Measurements from ENCODE around the gene EGR2. TPM values are rescaled to one million over a fixed set of nuclear protein-coding genes. Genes with fewer than 3 reads are reported as not detected.

EGR2 gene
- total RNA-seq, 1 donor from 2014 or later = 3.7 TPM

DNA sequence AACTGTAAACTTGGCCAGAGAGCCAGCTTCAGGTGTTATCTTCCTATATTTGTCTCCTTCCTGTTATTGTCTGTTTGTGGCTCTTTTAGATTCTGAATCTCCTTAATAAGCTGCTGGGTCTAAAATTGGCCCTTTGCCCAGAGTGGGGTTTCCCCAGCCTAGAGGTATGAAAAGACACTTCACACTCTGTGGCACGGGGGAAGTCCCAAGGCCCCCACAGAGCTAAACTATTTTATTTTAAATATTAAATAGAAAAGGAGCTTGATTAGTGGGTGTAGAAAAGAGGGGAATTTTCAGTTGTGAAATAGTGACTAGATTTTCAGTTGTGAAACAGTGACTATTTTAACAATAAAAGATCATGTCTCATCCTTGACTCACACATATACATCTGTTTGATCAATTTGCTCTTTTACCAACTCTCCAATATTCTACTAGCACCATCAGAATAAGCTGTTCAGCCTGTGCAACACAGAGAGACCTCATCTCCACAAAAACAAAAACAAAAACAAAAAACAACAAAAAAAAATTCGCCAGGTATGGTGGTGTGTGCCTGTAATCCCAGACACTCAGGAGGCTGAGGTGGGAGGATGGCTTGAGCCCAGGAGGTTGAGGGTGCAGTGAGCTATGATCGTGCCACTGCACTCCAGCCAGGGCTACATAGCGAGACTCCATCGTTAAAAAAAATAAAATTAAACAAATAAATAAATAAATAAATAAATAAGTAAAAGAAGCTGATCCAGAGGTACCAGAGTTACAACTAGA, 36.5 kb downstream of the EGR2 start:
- Histone ChIP-seq H3K9me3 (ENCODE audit: control insufficient read depth in 3 of 3, low read length in 3 of 3) (no peaks in the 10 kb centered on the region), H3K9ac (ENCODE audit: low read depth in 1 of 3, low read length in 3 of 3) (no peak overlapping the region), H3K36me3 (ENCODE audit: control insufficient read depth in 3 of 3, insufficient read depth in 3 of 3, low read length in 3 of 3) (no peaks in the 10 kb centered on the region), H3K4me3 (ENCODE audit: low read length in 3 of 3) (no peak overlapping the region), H3K27ac (ENCODE audit: low read depth, low read length) (no peak overlapping the region), H3K27me3 (ENCODE audit: control insufficient read depth in 3 of 3, insufficient read depth in 3 of 3, low read length in 3 of 3) (no peaks in the 10 kb centered on the region), H3K4me1 (ENCODE audit: control insufficient read depth in 3 of 3, insufficient read depth in 3 of 3, low read length in 3 of 3) (no peaks in the 10 kb centered on the region)

DNA sequence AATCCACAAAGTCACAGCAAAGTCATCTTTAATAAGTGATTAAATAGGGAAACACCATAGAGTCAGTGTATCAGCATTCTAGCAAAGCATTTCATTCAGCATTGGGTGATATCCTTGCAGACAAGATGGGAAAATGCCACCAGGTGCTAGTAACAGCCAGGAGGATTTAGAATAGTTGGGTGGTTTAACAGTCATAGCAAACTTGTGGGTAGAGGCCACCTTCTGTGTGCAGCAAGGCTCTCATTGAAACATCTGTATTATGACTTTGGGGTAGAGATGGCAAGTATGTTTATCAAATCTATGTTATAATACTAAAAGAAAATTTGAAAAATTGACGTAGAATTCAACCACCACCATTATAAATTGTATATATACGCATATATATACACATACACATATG, 38.0 kb downstream of the EGR2 start:
- H3K4me3 ChIP-seq (ENCODE audit: low read length in 3 of 3) = no peak overlapping the region
- H3K27me3 ChIP-seq (ENCODE audit: control insufficient read depth in 3 of 3, insufficient read depth in 3 of 3, low read length in 3 of 3) = no peaks in the 10 kb centered on the region
- no peaks in the 10 kb centered on the region for H3K9me3 ChIP-seq (ENCODE audit: control insufficient read depth in 3 of 3, low read length in 3 of 3)
- no peak overlapping the region for H3K27ac ChIP-seq (ENCODE audit: low read depth, low read length)
- H3K4me1 ChIP-seq (ENCODE audit: control insufficient read depth in 3 of 3, insufficient read depth in 3 of 3, low read length in 3 of 3) = no peaks in the 10 kb centered on the region
- H3K9ac ChIP-seq (ENCODE audit: low read depth in 1 of 3, low read length in 3 of 3) = no peak overlapping the region
- H3K36me3 ChIP-seq (ENCODE audit: control insufficient read depth in 3 of 3, insufficient read depth in 3 of 3, low read length in 3 of 3) = no peaks in the 10 kb centered on the region

DNA sequence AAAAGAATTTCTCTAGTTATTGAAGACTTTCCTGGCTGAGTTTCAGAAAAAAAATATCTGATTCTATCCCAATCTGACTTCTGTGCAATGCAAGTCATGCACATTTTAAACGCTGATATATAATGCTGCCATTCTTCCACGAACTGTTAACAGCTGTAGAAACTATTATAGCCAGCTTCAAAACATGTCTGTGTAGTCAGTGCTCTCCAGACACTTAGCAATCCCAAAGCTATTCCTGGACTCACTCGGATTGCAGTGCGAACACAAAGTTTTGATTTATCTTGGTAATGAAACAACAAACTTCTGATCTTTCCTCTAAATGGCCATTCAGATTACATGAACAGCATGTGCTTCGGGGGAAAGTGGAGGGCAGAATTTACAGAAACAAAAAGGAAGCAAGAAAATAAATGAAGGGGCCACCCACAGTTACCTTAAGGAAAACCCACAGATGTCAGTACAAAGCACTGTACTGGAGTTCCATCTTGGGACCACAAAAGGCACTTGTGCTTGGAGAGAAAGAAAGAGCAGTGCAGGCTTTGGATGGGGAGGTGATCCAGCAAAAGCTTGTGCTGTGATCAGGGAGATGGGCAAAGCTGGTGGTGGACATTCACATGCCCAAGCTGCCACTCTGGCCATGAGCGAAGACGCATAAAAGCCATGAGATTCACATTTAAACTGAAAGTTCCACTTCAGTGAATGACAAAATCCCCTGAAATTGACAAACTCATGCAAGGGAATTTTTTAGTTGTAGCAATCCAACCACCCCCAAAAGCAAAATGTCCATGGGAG, 43.8 kb downstream of the EGR2 start:
- Histone ChIP-seq H3K36me3 (ENCODE audit: control insufficient read depth in 3 of 3, insufficient read depth in 3 of 3, low read length in 3 of 3) (no peaks in the 10 kb centered on the region), H3K4me1 (ENCODE audit: control insufficient read depth in 3 of 3, insufficient read depth in 3 of 3, low read length in 3 of 3) (peaks cover 9 to 15% (median 11%) of the 10 kb centered on the region in 3 donors), H3K27me3 (ENCODE audit: control insufficient read depth in 3 of 3, insufficient read depth in 3 of 3, low read length in 3 of 3) (no peaks in the 10 kb centered on the region), H3K27ac (ENCODE audit: low read depth, low read length) (no peak overlapping the region), H3K9me3 (ENCODE audit: control insufficient read depth in 3 of 3, low read length in 3 of 3) (peaks cover 0 to 2% (median 0%) of the 10 kb centered on the region in 3 donors), H3K9ac (ENCODE audit: low read depth in 1 of 3, low read length in 3 of 3) (no peak overlapping the region), H3K4me3 (ENCODE audit: low read length in 3 of 3) (no peak overlapping the region)

DNA sequence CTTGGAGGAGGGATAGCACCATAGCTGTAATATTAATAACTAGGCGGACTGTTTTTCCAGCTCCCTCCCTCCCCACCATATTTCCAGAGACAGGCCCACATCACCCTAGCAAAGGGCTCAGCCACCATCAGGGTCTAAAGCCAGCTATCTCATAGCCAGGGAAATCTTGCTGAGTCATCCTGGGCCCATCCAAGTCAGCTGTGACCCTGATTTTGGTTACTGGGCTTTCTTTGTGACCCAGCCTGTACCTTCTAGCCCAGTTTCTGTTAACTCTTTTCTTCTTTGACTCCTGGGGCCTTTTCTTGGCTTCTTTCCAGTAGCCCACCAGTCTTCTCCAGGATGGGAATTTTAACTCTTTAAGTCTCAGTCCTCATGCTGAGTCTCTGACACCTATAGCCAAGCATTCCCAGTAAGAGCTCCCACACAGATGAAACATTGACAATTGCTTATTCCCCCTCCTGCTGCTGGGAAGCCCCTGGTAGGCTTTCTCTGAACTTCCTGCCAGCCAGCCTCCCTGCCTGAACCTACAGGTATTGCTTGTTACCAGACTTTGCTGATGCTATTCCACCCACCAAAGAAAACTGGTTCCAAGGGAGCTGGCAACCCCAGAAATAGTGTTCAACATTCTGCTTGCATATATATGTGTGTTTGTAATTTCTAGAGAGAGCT, 46.5 kb downstream of the EGR2 start:
- peaks cover 9 to 15% (median 11%) of the 10 kb centered on the region in 3 donors for H3K4me1 ChIP-seq (ENCODE audit: control insufficient read depth in 3 of 3, insufficient read depth in 3 of 3, low read length in 3 of 3)
- no peak overlapping the region for H3K4me3 ChIP-seq (ENCODE audit: low read length in 3 of 3)
- peaks cover 0 to 2% (median 0%) of the 10 kb centered on the region in 3 donors for H3K9me3 ChIP-seq (ENCODE audit: control insufficient read depth in 3 of 3, low read length in 3 of 3)
- no peak overlapping the region for H3K9ac ChIP-seq (ENCODE audit: low read depth in 1 of 3, low read length in 3 of 3)
- H3K27me3 ChIP-seq (ENCODE audit: control insufficient read depth in 3 of 3, insufficient read depth in 3 of 3, low read length in 3 of 3) = no peaks in the 10 kb centered on the region
- no peaks in the 10 kb centered on the region for H3K36me3 ChIP-seq (ENCODE audit: control insufficient read depth in 3 of 3, insufficient read depth in 3 of 3, low read length in 3 of 3)
- H3K27ac ChIP-seq (ENCODE audit: low read depth, low read length) = no peak overlapping the region

DNA sequence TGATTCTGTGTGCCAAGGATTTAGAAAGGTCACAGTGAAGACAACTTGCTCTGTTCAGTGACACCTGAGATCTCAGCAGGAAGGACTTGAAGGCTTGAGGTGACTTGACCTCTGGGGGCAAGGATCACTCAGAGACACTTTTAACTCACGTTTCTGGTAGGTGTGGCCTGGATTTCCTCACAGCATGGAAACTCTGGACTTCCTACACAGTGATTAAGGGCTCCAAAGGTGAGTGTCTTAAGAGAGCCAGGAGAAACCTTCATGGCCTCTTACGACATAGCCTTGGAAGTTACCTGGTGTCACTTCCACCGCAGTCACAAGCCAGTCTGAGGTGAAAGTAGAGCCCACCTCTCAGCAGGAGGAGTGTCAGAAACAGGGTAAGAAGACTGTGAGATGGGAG, 49.8 kb downstream of the EGR2 start:
- H3K27ac ChIP-seq (ENCODE audit: low read depth, low read length) = no peak overlapping the region
- peaks cover 8 to 19% (median 15%) of the 10 kb centered on the region in 3 donors for H3K4me1 ChIP-seq (ENCODE audit: control insufficient read depth in 3 of 3, insufficient read depth in 3 of 3, low read length in 3 of 3)
- no peak overlapping the region for H3K9ac ChIP-seq (ENCODE audit: low read depth in 1 of 3, low read length in 3 of 3)
- peaks cover 0 to 2% (median 0%) of the 10 kb centered on the region in 3 donors for H3K9me3 ChIP-seq (ENCODE audit: control insufficient read depth in 3 of 3, low read length in 3 of 3)
- H3K4me3 ChIP-seq (ENCODE audit: low read length in 3 of 3) = no peak overlapping the region
- H3K36me3 ChIP-seq (ENCODE audit: control insufficient read depth in 3 of 3, insufficient read depth in 3 of 3, low read length in 3 of 3) = no peaks in the 10 kb centered on the region
- no peaks in the 10 kb centered on the region for H3K27me3 ChIP-seq (ENCODE audit: control insufficient read depth in 3 of 3, insufficient read depth in 3 of 3, low read length in 3 of 3)

DNA sequence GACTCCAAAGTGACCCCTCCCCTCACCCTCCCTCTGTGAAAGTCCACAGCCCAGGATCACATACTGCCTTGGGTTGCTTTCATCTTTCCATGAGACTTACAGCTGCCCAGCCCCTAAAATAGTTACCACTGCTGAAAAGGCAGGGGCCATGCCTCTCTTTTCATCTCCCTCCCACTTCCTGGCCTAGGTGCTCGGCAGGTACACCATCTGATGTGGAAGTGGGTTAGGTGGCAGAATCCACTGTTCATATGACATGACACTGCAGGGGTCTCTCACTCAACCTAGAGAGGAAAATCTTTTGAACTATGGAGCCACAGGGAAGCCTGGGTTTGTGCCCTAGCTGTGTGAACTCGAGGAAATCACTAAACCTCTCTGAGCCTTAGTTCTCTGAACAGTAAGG, 50.4 kb downstream of the EGR2 start:
- Histone ChIP-seq H3K9me3 (ENCODE audit: control insufficient read depth in 3 of 3, low read length in 3 of 3) (peaks cover 0 to 2% (median 0%) of the 10 kb centered on the region in 3 donors), H3K27me3 (ENCODE audit: control insufficient read depth in 3 of 3, insufficient read depth in 3 of 3, low read length in 3 of 3) (no peaks in the 10 kb centered on the region), H3K27ac (ENCODE audit: low read depth, low read length) (no peak overlapping the region), H3K36me3 (ENCODE audit: control insufficient read depth in 3 of 3, insufficient read depth in 3 of 3, low read length in 3 of 3) (no peaks in the 10 kb centered on the region), H3K4me1 (ENCODE audit: control insufficient read depth in 3 of 3, insufficient read depth in 3 of 3, low read length in 3 of 3) (peaks cover 5 to 16% (median 12%) of the 10 kb centered on the region in 3 donors), H3K9ac (ENCODE audit: low read depth in 1 of 3, low read length in 3 of 3) (no peak overlapping the region), H3K4me3 (ENCODE audit: low read length in 3 of 3) (no peak overlapping the region)

DNA sequence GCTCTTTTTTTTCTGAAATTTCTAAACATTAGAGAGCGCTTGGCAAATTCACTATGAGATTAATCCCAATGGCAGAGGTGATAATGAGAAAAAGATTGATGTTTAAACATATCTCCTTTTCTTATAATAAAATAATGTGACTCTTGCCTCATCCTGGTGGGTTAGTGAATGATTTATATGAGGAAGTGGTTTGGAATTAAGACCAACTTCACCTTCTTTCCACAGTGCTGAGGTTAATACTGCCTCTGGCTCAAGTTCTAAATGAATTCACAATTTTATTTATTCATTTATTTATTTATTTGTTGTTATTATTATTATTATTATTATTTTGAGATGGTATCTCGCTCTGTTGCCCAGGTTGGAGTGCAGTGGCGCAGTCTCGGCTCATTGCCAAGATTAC, 52.2 kb downstream of the EGR2 start:
- H3K36me3 ChIP-seq (ENCODE audit: control insufficient read depth in 3 of 3, insufficient read depth in 3 of 3, low read length in 3 of 3) = no peaks in the 10 kb centered on the region
- no peaks in the 10 kb centered on the region for H3K27me3 ChIP-seq (ENCODE audit: control insufficient read depth in 3 of 3, insufficient read depth in 3 of 3, low read length in 3 of 3)
- H3K9ac ChIP-seq (ENCODE audit: low read depth in 1 of 3, low read length in 3 of 3) = no peak overlapping the region
- peaks cover 0 to 2% (median 0%) of the 10 kb centered on the region in 3 donors for H3K9me3 ChIP-seq (ENCODE audit: control insufficient read depth in 3 of 3, low read length in 3 of 3)
- peaks cover 2 to 8% (median 4%) of the 10 kb centered on the region in 3 donors for H3K4me1 ChIP-seq (ENCODE audit: control insufficient read depth in 3 of 3, insufficient read depth in 3 of 3, low read length in 3 of 3)
- H3K4me3 ChIP-seq (ENCODE audit: low read length in 3 of 3) = no peak overlapping the region
- no peak overlapping the region for H3K27ac ChIP-seq (ENCODE audit: low read depth, low read length)

DNA sequence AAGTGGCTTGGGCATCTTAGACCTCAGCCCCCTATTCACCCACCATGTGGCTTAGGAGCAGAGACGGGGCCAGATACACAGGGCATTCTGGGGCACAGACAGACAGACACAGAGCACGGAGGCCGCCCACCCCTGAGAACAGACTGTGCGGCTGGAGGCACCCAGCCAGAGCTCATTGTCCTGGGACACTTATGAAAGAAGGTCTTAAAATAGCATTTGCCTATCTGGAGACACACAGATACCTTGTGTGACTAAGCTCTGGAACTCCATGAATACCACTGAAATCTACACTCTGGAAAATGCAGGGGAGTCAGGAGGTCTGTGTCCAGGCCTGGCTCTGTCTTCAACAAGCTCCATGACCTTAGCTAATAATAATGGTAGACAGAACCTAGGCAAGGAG, 53.0 kb downstream of the EGR2 start:
- Histone ChIP-seq H3K36me3 (ENCODE audit: control insufficient read depth in 3 of 3, insufficient read depth in 3 of 3, low read length in 3 of 3) (no peaks in the 10 kb centered on the region), H3K27ac (ENCODE audit: low read depth, low read length) (no peak overlapping the region)

More for the DNA sequence above, 53.0 kb downstream of the EGR2 start:
- H3K9ac ChIP-seq (ENCODE audit: low read depth in 1 of 3, low read length in 3 of 3) = no peak overlapping the region
- H3K9me3 ChIP-seq (ENCODE audit: control insufficient read depth in 3 of 3, low read length in 3 of 3) = no peaks in the 10 kb centered on the region
- H3K4me3 ChIP-seq (ENCODE audit: low read length in 3 of 3) = no peak overlapping the region
- H3K4me1 ChIP-seq (ENCODE audit: control insufficient read depth in 3 of 3, insufficient read depth in 3 of 3, low read length in 3 of 3) = peaks cover 2 to 8% (median 4%) of the 10 kb centered on the region in 3 donors
- H3K27me3 ChIP-seq (ENCODE audit: control insufficient read depth in 3 of 3, insufficient read depth in 3 of 3, low read length in 3 of 3) = no peaks in the 10 kb centered on the region

Measured in skeletal muscle tissue (tissue), 4 donors.